ENCODE data around the gene TBC1D22A.

GRCh38 chr22:46849951-46850350, 87.5 kb downstream of the TBC1D22A start:
- TF ChIP-seq CTCF (IDR thresholded peaks at IDR 0.05) = no peak
- TF ChIP-seq POLR2AphosphoS5 (IDR thresholded peaks at IDR 0.05) = no peak
- no peak for TF ChIP-seq POLR2A (IDR thresholded peaks at IDR 0.05)

Measured in gastroesophageal sphincter (tissue), 3 donors.